Neuronal stem cell (in vitro differentiated cells): Measurements from ENCODE around the gene SLF2.

Source experiments
- DNase-seq: peaks from one replicate; pipeline ENCODE4 v3.0.0-alpha.2; 2013; ENCODE audit warnings: low spot score
- H2AFZ ChIP-seq: one replicate; pipeline ENCODE4 v1.6.1; 2013; ENCODE audit warnings: mild to moderate bottlenecking, low read length, inconsistent platforms
- H2AK5ac ChIP-seq: 2 replicates; pipeline ENCODE4 v1.6.1; 2013; ENCODE audit warnings: low read depth, mild to moderate bottlenecking, inconsistent platforms, low read length, moderate library complexity, mixed read lengths
- H2BK120ac ChIP-seq: 2 replicates; pipeline ENCODE4 v1.6.1; 2013; ENCODE audit warnings: low read depth, mild to moderate bottlenecking, inconsistent platforms, low read length, moderate library complexity, mixed read lengths
- H2BK12ac ChIP-seq: one replicate; pipeline ENCODE4 v1.6.1; 2013; ENCODE audit warnings: low read length, inconsistent platforms
- H2BK15ac ChIP-seq: 2 replicates; pipeline ENCODE4 v1.6.1; 2013; ENCODE audit warnings: mild to moderate bottlenecking, low read length, inconsistent platforms, mixed read lengths
- H2BK5ac ChIP-seq: one replicate; pipeline ENCODE4 v1.6.1; 2013; ENCODE audit warnings: inconsistent platforms, mild to moderate bottlenecking, low read length, moderate library complexity
- H3K14ac ChIP-seq: one replicate; pipeline ENCODE4 v1.6.1; 2013; ENCODE audit warnings: low read length, inconsistent platforms
- H3K18ac ChIP-seq: 2 replicates; pipeline ENCODE4 v1.6.1; 2013; ENCODE audit warnings: low read length, inconsistent platforms
- H3K23ac ChIP-seq: 2 replicates; pipeline ENCODE4 v1.6.1; 2013; ENCODE audit warnings: low read depth, mild to moderate bottlenecking, mixed read lengths, low read length, inconsistent platforms; ENCODE audit not compliant: poor library complexity
- H3K27ac ChIP-seq: replicated peaks from 3 replicates; pipeline ENCODE4 v1.5.1; 2013; ENCODE audit warnings: low read length, inconsistent platforms
- H3K27me3 ChIP-seq, 3 experiments: 2 replicates each; pipeline ENCODE4 v1.6.1; 2013; ENCODE audit warnings: low read length in 3 of 3, mild to moderate bottlenecking in 2 of 3, inconsistent platforms in 1 of 3, low read depth in 1 of 3, mixed read lengths in 1 of 3, moderate library complexity in 1 of 3; ENCODE audit not compliant: control insufficient read depth in 3 of 3, insufficient read depth in 3 of 3
- H3K36me3 ChIP-seq, 2 donors: replicated peaks in 1 of 2; 2 replicates each; pipeline ENCODE4 v1.6.1; 2013; ENCODE audit warnings: low read length in 2 of 2; ENCODE audit not compliant: control insufficient read depth in 2 of 2, insufficient read depth in 2 of 2
- H3K4ac ChIP-seq: 2 replicates; pipeline ENCODE4 v1.6.1; 2013; ENCODE audit warnings: inconsistent platforms, mild to moderate bottlenecking, low read length, moderate library complexity
- H3K4me1 ChIP-seq, 2 donors: 1 replicate in 1 of 2; 2 replicates in 1 of 2; pipeline ENCODE4 v1.6.1; 2013; ENCODE audit warnings: low read length in 2 of 2, low read depth in 1 of 2; ENCODE audit not compliant: control insufficient read depth in 2 of 2, insufficient read depth in 1 of 2
- H3K4me2 ChIP-seq: one replicate; pipeline ENCODE4 v1.6.1; 2013; ENCODE audit warnings: mild to moderate bottlenecking, low read length, inconsistent platforms; ENCODE audit not compliant: insufficient read depth, poor library complexity, severe bottlenecking
- H3K4me3 ChIP-seq, 2 donors: 2 replicates each; pipeline ENCODE4 v1.5.1; 2013; ENCODE audit warnings: low read length in 2 of 2, mild to moderate bottlenecking in 2 of 2, inconsistent platforms in 1 of 2, moderate library complexity in 1 of 2
- H3K79me1 ChIP-seq: one replicate; pipeline ENCODE4 v1.6.1; 2013; ENCODE audit warnings: low read depth, mild to moderate bottlenecking, inconsistent platforms, low read length, moderate library complexity
- H3K9ac ChIP-seq: one replicate; pipeline ENCODE4 v1.6.1; 2013; ENCODE audit warnings: mild to moderate bottlenecking, low read depth, low read length, inconsistent platforms; ENCODE audit not compliant: poor library complexity
- H3K9me3 ChIP-seq, 2 donors: replicated peaks in 1 of 2; 2 replicates each; pipeline versions ENCODE3 to v1.6.1; 2013; ENCODE audit warnings: low read length in 2 of 2, mild to moderate bottlenecking in 2 of 2, inconsistent platforms in 1 of 2, low read depth in 1 of 2, mixed read lengths in 1 of 2, moderate library complexity in 1 of 2; ENCODE audit not compliant: control insufficient read depth in 2 of 2, insufficient read depth in 1 of 2
- H4K8ac ChIP-seq: one replicate; pipeline ENCODE4 v1.6.1; 2013; ENCODE audit warnings: low read depth, mild to moderate bottlenecking, inconsistent platforms, low read length, moderate library complexity
- H4K91ac ChIP-seq: one replicate; pipeline ENCODE4 v1.6.1; 2013; ENCODE audit warnings: low read length, low read depth, mild to moderate bottlenecking, inconsistent platforms; ENCODE audit not compliant: poor library complexity
- WGBS, 2 donors: extraction: QIAGEN DNeasy Blood & Tissue Kit; methylation state at CpG; one replicate each; pipeline ENCODE4 v1.1.7; 2013; ENCODE audit warnings: missing lambda C conversion rate in 2 of 2, mixed read lengths in 1 of 2; ENCODE audit not compliant: insufficient read length in 2 of 2, insufficient replicate concordance in 1 of 2; ENCODE audit errors: extremely low coverage in 2 of 2; 5-methylcytosine and 5-hydroxymethylcytosine counted together

Gene SLF2

DNA sequence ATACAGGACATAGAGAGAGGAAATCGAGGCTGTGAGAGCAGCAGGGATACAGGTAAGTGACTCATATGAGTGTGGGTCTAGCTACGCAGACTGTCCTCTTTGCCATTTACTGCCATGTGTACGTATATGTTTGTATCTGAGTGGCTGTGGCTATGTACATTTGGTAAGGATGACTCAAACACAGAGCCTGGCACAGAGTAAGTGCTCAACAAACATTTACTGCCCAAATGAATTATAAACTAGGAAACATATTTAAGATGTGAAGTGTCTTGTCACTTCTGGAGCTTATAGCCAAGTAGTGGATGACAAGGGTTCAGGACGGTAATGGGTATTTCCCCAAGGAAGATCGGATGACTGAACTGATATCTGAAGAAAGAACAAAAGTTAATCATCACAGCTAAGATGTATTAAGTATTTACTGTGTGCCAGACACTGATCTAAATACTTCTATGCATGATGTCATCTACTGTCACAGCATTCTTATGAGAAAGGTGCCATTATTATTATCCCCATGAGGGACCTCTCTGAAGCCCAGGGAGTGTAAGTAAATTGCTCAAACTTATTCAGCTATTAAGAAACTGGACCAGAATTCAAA lies 68.5 kb downstream of the SLF2 start:
- Histone ChIP-seq H2AFZ (no peak overlapping the region), H3K4me2 (no peak overlapping the region), H4K91ac (no peak overlapping the region), H3K4me1 (peaks cover 0 to under 1% of the 10 kb centered on the region in 2 donors), H3K4ac (no peak overlapping the region), H2BK12ac (no peak overlapping the region), H3K23ac (no peak overlapping the region), H3K14ac (no peak overlapping the region), H2BK5ac (no peak overlapping the region), H3K79me1 (no peaks in the 10 kb centered on the region), H3K9me3 (no peaks in the 10 kb centered on the region), H3K18ac (no peak overlapping the region), H3K36me3 (peaks cover 39 to 76% of the 10 kb centered on the region in 2 donors), H2AK5ac (no peak overlapping the region), H3K27me3 (no peaks in the 10 kb centered on the region), H4K8ac (no peak overlapping the region), H3K4me3 (no peak overlapping the region), H2BK15ac (no peak overlapping the region), H3K27ac (no peak overlapping the region), H2BK120ac (no peak overlapping the region), H3K9ac (no peak overlapping the region)
- no CpG with 5 or more reads among the region's 5 CpGs for WGBS, 2 donors
- DNase-seq = no peak

- no CpG with 5 or more reads among the region's 24 CpGs for WGBS, 2 donors
- H3K4me2 ChIP-seq = no peak overlapping the region
- H3K23ac ChIP-seq = no peak overlapping the region
- peak overlapping the region; percentile 23 for H4K8ac ChIP-seq
- H2AFZ ChIP-seq = no peak overlapping the region
- H2AK5ac ChIP-seq = no peak overlapping the region
- H4K91ac ChIP-seq = peak overlapping the region; percentile 18
- H3K36me3 ChIP-seq = peaks cover 36 to 74% of the 10 kb centered on the region in 2 donors
- no peak overlapping the region for H3K14ac ChIP-seq
- H3K27ac ChIP-seq = no peak overlapping the region
- H2BK12ac ChIP-seq = no peak overlapping the region
- H3K9ac ChIP-seq = peak overlapping the region; percentile 54
- no peak overlapping the region for H2BK15ac ChIP-seq
- H3K18ac ChIP-seq = no peak overlapping the region
- H3K9me3 ChIP-seq = peaks cover 0 to 3% of the 10 kb centered on the region in 2 donors
- no peak for DNase-seq
- H3K4me3 ChIP-seq = no peak overlapping the region
- H3K27me3 ChIP-seq = no peaks in the 10 kb centered on the region
- no peak overlapping the region for H3K4ac ChIP-seq
- no peak overlapping the region for H2BK120ac ChIP-seq
- no peak overlapping the region for H2BK5ac ChIP-seq
- peaks cover 11% of the 10 kb centered on the region in 2 donors for H3K4me1 ChIP-seq
- peaks cover 10% of the 10 kb centered on the region for H3K79me1 ChIP-seq
Observed at GRCh38 chr10:100982916-100983830, 70.4 kb downstream of the SLF2 start.

DNA sequence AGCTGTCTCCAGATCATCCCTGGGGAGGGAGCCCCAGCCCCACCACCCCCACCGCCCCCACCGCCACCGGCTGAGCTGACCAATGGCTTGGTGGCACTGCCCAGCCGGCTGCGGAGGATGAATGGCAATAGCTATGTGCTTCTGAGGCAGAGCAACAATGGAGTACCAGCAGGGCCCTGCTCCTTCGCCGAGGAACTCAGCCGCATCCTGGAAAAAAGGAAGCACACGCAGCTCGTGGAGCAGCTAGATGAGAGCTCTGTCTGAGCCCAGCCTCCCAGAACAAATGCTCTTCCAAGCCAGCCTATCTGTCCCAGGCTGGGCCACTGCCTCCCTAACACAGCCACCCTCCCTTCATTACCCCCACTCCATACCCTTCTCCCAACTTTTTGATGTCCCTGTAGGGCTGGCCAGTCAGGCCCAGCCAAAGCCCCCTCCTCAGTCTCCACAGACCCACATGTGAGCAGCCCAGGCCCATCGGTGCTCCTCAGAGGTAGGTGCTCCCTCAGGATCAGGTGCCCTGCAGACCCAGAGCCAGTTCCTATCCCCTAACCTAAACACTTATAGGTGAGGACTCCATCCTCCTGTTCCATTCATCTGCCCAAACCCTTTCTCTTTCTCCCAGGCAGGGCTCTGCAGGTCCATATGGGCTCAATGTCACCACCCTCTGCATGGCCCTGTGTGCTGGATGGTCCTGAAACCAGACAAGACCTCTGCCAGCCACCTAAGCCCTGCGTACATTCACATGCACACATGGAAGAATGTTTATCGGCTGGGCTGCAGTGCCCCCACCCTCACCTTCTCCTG lies 71.3 kb downstream of the SLF2 start:
- DNase-seq = no peak
- no peak overlapping the region for H2BK120ac ChIP-seq
- no CpG with 5 or more reads among the region's 13 CpGs for WGBS, 2 donors
- H3K18ac ChIP-seq = no peak overlapping the region
- no peak overlapping the region for H3K27ac ChIP-seq
- no peak overlapping the region for H4K8ac ChIP-seq
- H3K9ac ChIP-seq = peak overlapping the region; percentile 35
- H3K4me2 ChIP-seq = no peak overlapping the region
- H3K36me3 ChIP-seq = peaks cover 32 to 71% of the 10 kb centered on the region in 2 donors
- H2BK12ac ChIP-seq = no peak overlapping the region
- H3K4ac ChIP-seq = no peak overlapping the region
- H3K27me3 ChIP-seq = no peaks in the 10 kb centered on the region
- peaks cover 0 to 3% of the 10 kb centered on the region in 2 donors for H3K9me3 ChIP-seq
- H2BK15ac ChIP-seq = no peak overlapping the region
- peaks cover 10% of the 10 kb centered on the region for H3K79me1 ChIP-seq
- no peak overlapping the region for H3K4me3 ChIP-seq
- no peak overlapping the region for H3K14ac ChIP-seq
- no peak overlapping the region for H2BK5ac ChIP-seq
- no peak overlapping the region for H4K91ac ChIP-seq
- H3K4me1 ChIP-seq = peaks cover 12 to 13% of the 10 kb centered on the region in 2 donors
- no peak overlapping the region for H2AFZ ChIP-seq
- H3K23ac ChIP-seq = no peak overlapping the region
- no peak overlapping the region for H2AK5ac ChIP-seq
